Activated naive CD8-positive, alpha-beta T cell treated with anti-CD3 and anti-CD28 coated beads, Interleukin-2, amount 50 U/mL, for 16 hours (primary cell): Measurements from ENCODE around the gene SIGLEC11.
"Not testable (repeated sequence)": the region's sequence is repeated elsewhere in the genome, so short reads cannot be mapped to it uniquely, and the experiment has no call there.

Experiments
- DNase-seq: peaks from one replicate; pipeline ENCODE4 v3.0.0-alpha.2; 2020; ENCODE audit warnings: low read depth, low spot score

Gene SIGLEC11

DNA sequence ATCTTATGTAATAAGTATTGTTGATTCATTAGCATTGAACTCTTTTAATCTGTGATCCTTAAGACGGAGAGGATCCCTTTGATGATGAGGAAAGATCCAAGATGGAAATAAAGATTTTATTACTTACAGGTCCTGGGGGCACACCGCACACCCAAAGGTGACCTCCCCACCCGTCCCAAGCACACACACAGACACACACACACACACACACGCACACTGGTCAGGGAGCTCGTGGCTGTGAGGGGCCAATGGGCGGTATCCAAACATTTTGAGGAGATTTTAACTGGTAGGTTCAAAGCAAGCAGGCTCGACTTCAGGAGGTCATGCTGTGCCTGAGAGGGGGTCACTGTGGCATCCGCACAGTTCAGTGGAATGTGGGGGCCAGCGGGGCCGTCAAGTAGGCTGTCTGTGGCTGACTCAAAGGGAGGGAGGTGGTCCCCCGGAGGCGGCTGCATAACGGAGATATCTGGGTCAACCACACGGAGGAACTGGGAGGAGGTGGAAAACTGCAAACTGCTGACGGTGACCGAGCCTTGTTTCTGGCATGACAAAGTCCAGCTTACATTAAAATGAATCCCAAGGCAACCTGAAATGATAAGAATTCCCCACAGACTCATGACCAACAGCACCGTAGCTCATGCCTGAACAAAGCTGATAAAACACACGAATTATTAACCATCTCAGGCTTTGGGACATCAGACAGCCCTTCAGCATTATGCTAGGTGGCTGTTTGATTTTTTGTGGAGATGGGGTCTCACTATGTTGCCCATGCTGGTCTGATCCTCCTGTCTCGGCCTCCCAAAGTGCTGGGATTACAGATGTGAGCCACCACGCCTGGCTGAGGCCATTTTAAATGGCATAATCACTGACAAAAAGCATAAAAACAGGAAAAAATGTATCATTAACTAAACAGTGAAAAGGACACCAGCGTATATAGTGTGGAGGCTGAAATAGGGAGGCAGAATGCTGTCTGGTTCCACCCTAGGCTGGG lies 20.9 kb upstream of the SIGLEC11 start:
- no peak for DNase-seq

DNA sequence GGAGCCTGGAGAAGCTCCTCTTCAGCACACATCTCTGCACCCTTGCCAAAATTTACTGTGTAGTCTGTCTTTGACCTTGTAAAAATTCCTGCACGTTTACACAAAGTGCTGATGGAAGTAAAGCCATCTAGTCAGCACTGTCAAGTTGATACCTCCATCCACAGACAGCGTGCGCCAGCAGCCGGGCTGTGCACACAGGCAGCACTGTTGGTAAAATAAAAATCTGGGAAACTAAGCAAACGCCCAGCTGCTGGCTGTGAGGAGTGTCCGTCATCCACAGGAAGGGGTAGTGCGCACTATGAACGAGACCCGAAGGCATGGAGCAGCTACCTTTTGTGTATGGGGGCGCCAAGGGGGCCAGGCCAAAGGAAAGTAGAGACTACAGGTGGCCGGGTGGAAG lies 17.4 kb upstream of the SIGLEC11 start:
- DNase-seq, result no peak

DNA sequence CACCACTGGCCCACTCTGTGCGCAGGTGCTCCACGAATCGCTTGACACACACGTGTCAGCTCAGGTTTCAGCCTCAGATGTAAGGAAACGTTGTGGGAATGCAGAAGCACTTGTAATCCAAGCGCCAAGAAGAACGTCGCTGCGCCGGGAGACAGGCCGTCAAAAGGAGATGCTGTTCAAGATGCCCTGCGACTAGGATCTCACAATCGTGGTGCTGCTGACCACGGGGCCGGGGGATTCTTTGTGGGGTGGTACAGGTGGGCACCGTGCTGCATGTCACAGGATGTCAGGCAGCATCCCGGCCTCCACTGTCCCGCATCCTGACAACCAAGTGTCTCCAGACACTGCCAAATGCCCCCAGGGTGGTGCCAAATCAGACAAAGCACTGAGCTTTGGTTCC lies 16.9 kb upstream of the SIGLEC11 start:
- no peak for DNase-seq

DNA sequence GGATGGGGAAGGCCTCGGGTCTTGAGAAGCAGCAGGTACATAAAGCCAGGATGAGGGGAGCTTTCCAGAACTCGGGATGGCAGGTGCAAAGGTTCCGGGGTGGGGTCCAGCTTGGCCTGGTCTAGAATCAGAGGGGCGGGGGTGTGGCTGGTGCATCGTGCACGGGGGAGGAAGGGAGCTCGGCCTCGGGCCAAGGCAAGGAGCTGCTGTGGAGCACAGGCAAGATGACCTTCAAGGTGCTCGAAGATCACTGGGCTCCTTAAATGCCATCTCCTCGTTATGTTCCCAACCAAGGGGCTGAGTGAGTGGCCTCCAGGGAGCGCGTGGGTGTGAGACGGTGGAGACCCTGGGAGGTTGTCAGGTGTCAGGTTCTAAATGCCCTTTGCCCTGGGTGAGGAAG lies 16.1 kb upstream of the SIGLEC11 start:
- no peak for DNase-seq

DNA sequence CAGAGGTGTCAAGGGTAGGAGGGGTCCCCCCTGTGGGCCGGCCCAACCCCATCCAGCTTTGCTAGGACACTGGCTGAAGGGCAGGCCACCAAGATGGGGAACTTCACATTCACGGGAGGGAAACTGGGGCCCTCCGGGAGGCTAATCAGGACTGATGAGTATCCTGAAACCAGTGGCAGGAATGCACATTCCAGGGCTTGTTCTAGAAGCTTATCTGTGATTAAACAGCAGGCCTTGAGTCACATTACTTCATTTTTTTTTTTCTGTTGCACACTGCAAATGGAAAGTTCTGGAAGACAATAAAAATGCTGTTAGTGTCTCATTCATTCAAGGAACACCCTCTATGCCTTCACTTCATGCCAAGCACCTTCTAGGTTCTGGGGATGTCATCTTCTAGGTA lies 15.5 kb upstream of the SIGLEC11 start:
- no peak for DNase-seq

GRCh38 chr19:49975051-49975450 lies 14.1 kb upstream of the SIGLEC11 start:
- DNase-seq, result no peak

GRCh38 chr19:49973987-49974386 lies 13.0 kb upstream of the SIGLEC11 start:
- DNase-seq, result no peak

GRCh38 chr19:49972841-49973240 lies 11.9 kb upstream of the SIGLEC11 start:
- DNase-seq, result no peak

GRCh38 chr19:49971991-49972411 lies 11.0 kb upstream of the SIGLEC11 start:
- no peak for DNase-seq

DNA sequence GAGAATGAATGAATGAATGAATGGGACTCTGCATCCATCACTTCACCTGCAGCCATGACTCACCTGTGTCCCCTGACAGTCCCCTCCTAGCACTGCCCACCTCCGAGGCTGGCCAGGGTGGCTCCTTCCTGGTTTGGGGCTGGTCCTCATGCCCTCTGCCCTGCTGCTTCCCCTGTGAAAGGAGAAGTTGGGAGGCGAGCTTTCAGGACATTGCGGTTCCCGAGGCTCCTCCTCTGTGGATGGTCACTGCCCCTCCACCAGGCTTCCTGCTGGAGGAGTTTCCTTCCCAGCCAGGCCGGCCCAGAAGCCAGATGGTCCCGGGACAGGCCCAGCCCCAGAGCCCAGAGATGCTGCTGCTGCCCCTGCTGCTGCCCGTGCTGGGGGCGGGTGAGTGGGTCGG lies 8.4 kb upstream of the SIGLEC11 start:
- DNase-seq, result not testable (repeated sequence)

DNA sequence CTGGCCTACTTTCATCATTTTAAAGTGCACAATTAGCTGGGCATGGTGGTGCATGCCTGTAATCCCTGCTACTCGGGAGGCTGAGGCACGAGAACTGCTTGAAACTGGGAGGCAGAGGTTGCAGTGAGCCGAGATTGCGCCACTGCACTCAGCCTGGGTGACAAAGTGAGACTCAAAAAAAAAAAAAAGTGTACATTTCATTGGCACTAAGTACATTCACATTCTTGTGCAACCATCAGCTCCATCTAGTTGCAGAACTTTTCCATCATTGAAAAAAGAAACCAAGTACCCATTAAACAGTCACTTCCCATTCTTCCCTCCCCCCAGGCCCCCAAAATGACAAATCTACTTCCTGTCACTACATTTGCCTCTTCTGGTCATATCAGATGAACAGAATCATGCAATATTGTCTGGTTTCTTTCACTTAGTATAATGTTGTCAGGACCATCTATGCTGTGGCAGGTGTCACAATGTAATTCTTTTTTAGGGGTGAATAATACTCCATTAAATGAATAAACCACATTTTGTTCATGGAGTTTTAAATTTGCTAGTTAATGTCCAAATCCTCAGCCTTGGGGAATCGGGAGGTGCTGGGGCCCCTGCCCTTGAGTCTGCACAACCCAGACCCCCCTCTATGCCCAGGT lies 7.4 kb upstream of the SIGLEC11 start:
- DNase-seq, result no peak

- not testable (repeated sequence) for DNase-seq
These were observed 1.1 kb downstream of the SIGLEC11 start for GRCh38 chr19:49959892-49960291.

DNA sequence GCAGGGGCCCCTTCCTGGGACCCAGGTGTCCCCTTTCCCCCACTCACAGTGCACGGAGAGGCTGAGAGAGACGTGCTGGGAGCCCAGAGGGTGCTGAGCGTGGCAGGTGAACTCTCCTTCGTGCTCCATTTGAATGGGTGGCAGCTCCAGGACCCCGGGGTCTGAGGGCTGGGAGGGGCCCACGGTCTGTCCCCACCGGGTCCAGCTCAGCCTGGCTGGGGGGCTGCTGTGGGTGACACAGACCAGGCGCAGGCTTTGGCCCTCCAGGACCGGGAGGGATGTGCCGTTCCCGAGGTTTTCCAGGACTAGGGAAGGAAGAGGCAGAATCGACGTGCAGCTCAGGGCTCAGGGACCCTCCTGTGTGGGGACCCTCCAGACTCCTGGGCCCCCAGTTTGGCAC lies 2.4 kb downstream of the SIGLEC11 start:
- DNase-seq, result not testable (repeated sequence)

- not testable (repeated sequence) for DNase-seq
These were observed 2.8 kb downstream of the SIGLEC11 start for GRCh38 chr19:49958144-49958543.

DNA sequence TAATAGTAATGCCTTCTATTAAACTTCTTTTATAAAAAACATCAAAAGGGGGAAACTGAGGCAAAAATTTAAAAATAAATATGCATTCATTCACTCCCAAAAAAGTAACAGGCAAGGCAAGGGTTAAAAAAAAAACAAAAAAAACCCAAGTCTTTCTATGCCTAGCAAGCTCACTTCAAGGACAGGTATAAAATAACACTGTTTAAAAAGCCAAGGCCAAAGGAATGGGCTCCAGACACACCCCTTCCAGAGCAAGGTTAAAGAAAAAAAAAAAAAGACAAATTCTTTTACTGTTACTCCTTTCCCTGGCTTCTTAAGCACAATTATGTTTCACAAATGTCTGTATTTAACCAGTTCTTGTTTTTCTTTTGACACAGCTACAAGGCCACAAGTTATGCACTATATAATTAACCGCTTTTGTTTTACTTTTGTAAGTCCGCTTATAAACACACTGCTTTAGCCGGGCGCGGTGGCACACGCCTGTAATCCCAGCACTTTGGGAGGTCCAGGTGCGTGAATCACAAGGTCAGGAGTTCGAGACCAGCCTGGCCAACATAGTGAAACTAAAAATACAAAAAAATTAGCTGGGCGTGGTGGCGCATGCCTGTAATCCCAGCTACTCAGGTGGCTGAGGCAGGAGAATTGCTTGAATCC lies 3.6 kb downstream of the SIGLEC11 start:
- no peak for DNase-seq

DNA sequence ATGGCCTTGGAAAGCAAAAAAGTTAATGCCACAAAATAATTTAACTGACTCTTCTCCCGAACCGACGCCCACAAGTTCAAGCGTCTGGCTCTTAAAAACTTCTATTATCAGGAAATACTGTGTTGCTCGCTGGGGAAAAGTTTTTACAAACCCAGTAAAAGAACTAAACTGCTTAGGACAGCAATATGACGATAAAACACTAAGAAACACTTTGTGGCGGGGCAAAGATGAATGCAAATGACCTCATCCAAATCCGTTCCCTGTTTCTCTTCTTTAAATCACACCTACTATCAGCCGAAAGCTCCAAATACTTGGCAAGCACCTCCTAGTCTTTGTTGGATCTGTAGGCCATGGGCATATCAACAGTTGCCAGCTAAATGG lies 4.9 kb downstream of the SIGLEC11 start:
- DNase-seq, result no peak

DNA sequence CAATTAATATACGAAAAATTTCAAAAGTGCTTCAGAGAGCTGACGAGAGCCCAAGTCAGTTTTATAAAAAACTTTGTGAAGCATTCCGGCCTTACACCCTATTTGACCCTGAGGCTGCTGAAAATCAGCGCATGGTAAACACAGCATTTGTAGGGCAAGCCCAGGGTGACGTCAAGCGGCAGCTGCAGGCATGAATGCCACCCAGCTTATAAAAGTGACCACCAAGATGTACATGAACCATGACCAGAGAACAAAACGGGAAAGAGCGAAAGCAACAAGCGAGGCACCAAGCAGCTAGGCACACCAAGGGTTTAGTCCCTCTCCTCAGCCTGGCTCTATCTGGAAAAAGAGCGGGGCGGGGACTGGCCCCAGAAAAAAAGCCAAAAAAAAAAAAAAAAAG lies 6.0 kb downstream of the SIGLEC11 start:
- no peak for DNase-seq

- no peak for DNase-seq
These were observed 6.7 kb downstream of the SIGLEC11 start for GRCh38 chr19:49954092-49954829.

GRCh38 chr19:49953416-49953815 lies 7.6 kb downstream of the SIGLEC11 start:
- DNase-seq, result no peak

- no peak for DNase-seq
These were observed 8.1 kb downstream of the SIGLEC11 start for GRCh38 chr19:49952906-49953305.

- DNase-seq, result no peak
These were observed 8.5 kb downstream of the SIGLEC11 start for GRCh38 chr19:49952479-49952836.
